OCI-LY3 (cell line): ENCODE data around the gene AHCYL2.

Experiments
- H2AFZ ChIP-seq: fragments of 200-600, 300-600 bp; shearing (Covaris generic); 2 replicates; pipeline ENCODE4 v1.6.0; 2014; ENCODE audit warnings: antibody characterized with exemption, low read depth, low read length
- H3K27ac ChIP-seq: fragments of 200-600, 300-600 bp; sonication (generic); 2 replicates; pipeline ENCODE4 v1.5.1; 2014; ENCODE audit warnings: mild to moderate bottlenecking, low read length, moderate library complexity, mixed read lengths
- H3K27me3 ChIP-seq: fragments of 200-600, 300-600 bp; sonication (generic); 2 replicates; pipeline ENCODE4 v1.6.1; 2014; ENCODE audit warnings: low read depth, low read length, mixed read lengths
- H3K36me3 ChIP-seq: fragments of 200-600, 300-600 bp; sonication (generic); replicated peaks from 2 replicates; pipeline ENCODE3; 2014; ENCODE audit warnings: low read depth, low read length, mixed read lengths
- H3K4me1 ChIP-seq: fragments of 300-600, 200-600 bp; sonication (generic); 2 replicates; pipeline ENCODE4 v1.6.1; 2014; ENCODE audit warnings: low read length, mixed read lengths
- H3K4me2 ChIP-seq: fragments of 200-600, 300-600 bp; sonication (generic); 2 replicates; pipeline ENCODE4 v1.6.1; 2014; ENCODE audit warnings: low read length, mixed read lengths
- H3K4me3 ChIP-seq: fragments of 300-600, 200-600 bp; sonication (generic); 2 replicates; pipeline ENCODE4 v1.5.1; 2014; ENCODE audit warnings: antibody characterized with exemption, mild to moderate bottlenecking, low read length, moderate library complexity
- H3K79me2 ChIP-seq: fragments of 300-600, 200-600 bp; shearing (Covaris generic); 2 replicates; pipeline ENCODE4 v1.6.1; 2014; ENCODE audit warnings: mild to moderate bottlenecking, low read length, mixed read lengths
- H3K9ac ChIP-seq: fragments of 300-600, 200-600 bp; shearing (Covaris generic); 2 replicates; pipeline ENCODE4 v1.6.0; 2014; ENCODE audit warnings: mild to moderate bottlenecking, low read length, moderate library complexity
- H3K9me3 ChIP-seq: fragments of 200-600, 300-600 bp; shearing (Covaris generic); 2 replicates; pipeline ENCODE4 v1.6.1; 2014; ENCODE audit warnings: low read length, mixed read lengths; ENCODE audit not compliant: insufficient read depth
- H4K20me1 ChIP-seq: fragments of 200-600, 300-600 bp; sonication (generic); 2 replicates; pipeline ENCODE4 v1.6.1; 2016; ENCODE audit warnings: low read length, mixed read lengths; ENCODE audit not compliant: insufficient read depth
- EZH2phosphoT487 ChIP-seq: fragments of 200-600 bp; shearing (Covaris generic); IDR thresholded peaks from 2 replicates; pipeline ENCODE4 v1.6.1; 2018; ENCODE audit warnings: antibody characterized with exemption, mixed run types, low read depth
- TF ChIP-seq, protein P1 (sequence below): fragments of 200-600, 300-600 bp; sonication (generic); IDR thresholded peaks from 2 replicates; pipeline ENCODE4 v1.5.1; 2014; ENCODE audit warnings: antibody characterized with exemption, low read length, low read depth

AHCYL2 gene

DNA sequence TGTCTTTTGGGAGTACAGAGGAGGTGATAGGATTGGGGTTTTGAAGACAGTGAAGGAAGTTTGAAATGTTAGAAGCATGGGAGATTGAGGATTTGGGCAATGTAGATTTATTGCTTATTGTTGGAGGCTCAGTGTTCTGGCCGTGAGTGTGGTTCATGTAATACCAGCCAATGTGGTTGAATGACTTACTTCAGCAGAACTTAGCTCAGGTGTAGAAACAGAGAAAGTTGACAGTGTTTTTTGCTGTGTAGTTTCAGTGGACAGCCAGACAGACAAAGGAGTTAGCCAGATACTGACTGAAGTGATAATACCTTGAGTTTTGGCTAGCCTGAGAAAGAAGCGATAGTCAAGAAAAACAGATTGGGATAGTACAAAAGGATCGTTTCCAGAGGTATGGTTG, 88.5 kb downstream of the AHCYL2 start:
- no peaks in the 10 kb centered on the region for H3K36me3 ChIP-seq
- no peaks in the 10 kb centered on the region for H3K9me3 ChIP-seq
- no peaks in the 10 kb centered on the region for H3K79me2 ChIP-seq
- no peaks in the 10 kb centered on the region for H3K27me3 ChIP-seq
- no peak overlapping the region for H3K4me3 ChIP-seq
- peaks cover 3% of the 10 kb centered on the region for H3K4me1 ChIP-seq
- H3K9ac ChIP-seq, result no peak overlapping the region
- no peaks in the 10 kb centered on the region for H4K20me1 ChIP-seq
- H3K27ac ChIP-seq, result no peak overlapping the region
- H2AFZ ChIP-seq, result no peak overlapping the region
- no peak for TF ChIP-seq EZH2phosphoT487
- TF ChIP-seq, protein P1, sequence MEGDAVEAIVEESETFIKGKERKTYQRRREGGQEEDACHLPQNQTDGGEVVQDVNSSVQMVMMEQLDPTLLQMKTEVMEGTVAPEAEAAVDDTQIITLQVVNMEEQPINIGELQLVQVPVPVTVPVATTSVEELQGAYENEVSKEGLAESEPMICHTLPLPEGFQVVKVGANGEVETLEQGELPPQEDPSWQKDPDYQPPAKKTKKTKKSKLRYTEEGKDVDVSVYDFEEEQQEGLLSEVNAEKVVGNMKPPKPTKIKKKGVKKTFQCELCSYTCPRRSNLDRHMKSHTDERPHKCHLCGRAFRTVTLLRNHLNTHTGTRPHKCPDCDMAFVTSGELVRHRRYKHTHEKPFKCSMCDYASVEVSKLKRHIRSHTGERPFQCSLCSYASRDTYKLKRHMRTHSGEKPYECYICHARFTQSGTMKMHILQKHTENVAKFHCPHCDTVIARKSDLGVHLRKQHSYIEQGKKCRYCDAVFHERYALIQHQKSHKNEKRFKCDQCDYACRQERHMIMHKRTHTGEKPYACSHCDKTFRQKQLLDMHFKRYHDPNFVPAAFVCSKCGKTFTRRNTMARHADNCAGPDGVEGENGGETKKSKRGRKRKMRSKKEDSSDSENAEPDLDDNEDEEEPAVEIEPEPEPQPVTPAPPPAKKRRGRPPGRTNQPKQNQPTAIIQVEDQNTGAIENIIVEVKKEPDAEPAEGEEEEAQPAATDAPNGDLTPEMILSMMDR, result no peak
- H3K4me2 ChIP-seq, result no peak overlapping the region

DNA sequence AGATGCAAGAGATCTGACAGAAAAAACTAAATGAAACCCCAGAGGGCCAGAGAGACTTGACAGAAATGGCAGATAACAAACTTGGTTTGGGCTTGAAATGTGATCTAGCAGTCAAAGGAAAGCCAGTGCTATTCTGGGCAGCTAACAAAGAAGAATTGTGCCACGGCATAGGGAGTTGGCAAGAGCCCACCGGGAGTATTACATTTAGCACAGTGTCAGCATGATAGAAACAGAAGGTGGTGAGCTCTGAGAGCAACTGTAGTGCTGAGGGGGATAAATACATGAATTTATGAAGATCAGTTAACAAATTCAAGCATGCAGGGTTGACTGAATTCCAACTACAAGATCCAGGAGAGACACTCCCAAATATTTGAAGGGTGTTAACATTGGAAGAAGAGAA, 91.1 kb downstream of the AHCYL2 start:
- Histone ChIP-seq H3K36me3 (no peaks in the 10 kb centered on the region), H3K4me3 (no peak overlapping the region), H3K79me2 (no peaks in the 10 kb centered on the region), H4K20me1 (no peaks in the 10 kb centered on the region), H3K9ac (no peak overlapping the region), H3K4me2 (no peak overlapping the region), H3K4me1 (no peaks in the 10 kb centered on the region), H3K27me3 (no peaks in the 10 kb centered on the region), H2AFZ (no peak overlapping the region), H3K9me3 (no peaks in the 10 kb centered on the region), H3K27ac (no peak overlapping the region)
- TF ChIP-seq, protein P1, result no peak
- TF ChIP-seq EZH2phosphoT487, result no peak

DNA sequence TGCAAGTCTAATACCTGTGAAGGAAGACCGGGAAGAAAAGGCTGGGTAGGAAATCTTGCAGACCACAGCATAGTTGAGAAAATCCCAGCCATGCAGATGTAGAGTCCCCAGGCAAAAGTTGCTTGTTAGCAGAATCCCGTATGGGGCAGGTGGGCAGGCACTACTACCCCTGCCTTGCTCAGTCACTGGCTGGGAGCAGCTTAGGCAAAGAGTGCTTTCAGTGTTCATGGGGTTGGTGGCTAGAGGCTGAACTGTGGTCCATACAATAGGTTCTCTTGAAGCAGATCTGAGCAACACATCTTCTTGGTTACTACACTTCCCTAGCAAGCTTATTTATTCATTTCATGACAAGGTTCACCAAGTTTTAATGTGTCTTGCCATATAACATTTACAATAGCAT, 92.6 kb downstream of the AHCYL2 start:
- Histone ChIP-seq H3K9me3 (no peaks in the 10 kb centered on the region), H4K20me1 (no peaks in the 10 kb centered on the region), H3K9ac (no peak overlapping the region), H3K36me3 (no peaks in the 10 kb centered on the region), H3K27me3 (no peaks in the 10 kb centered on the region), H2AFZ (no peak overlapping the region), H3K4me3 (no peak overlapping the region), H3K27ac (no peak overlapping the region), H3K4me2 (no peak overlapping the region), H3K79me2 (no peaks in the 10 kb centered on the region), H3K4me1 (no peaks in the 10 kb centered on the region)
- TF ChIP-seq, protein P1, result no peak
- TF ChIP-seq EZH2phosphoT487, result no peak

DNA sequence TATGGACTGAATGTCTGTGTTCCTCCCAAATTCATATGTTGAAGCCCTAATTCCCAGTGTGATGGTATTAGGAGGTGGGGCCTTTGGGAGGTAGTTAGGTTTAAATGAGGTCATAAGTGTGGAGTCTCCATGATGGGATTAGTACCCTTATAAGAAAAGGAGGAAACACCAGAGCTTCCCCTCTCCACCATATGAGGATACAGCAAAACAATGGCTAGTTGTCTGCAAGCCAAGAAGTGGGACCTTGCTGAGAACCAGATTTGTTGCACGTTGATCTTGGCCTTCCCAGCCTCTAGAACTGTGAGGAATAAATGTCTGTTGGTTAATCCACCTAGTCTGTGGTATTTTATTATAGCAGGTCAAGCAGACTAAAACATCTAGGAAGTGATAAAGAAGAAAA, 102.2 kb downstream of the AHCYL2 start:
- H3K27ac ChIP-seq, result no peak overlapping the region
- peaks cover 2% of the 10 kb centered on the region for H3K36me3 ChIP-seq
- H3K4me3 ChIP-seq, result no peak overlapping the region
- H3K79me2 ChIP-seq, result no peaks in the 10 kb centered on the region
- H4K20me1 ChIP-seq, result no peaks in the 10 kb centered on the region
- no peaks in the 10 kb centered on the region for H3K4me1 ChIP-seq
- H3K9me3 ChIP-seq, result no peaks in the 10 kb centered on the region
- H3K9ac ChIP-seq, result no peak overlapping the region
- no peak overlapping the region for H3K4me2 ChIP-seq
- no peak overlapping the region for H2AFZ ChIP-seq
- H3K27me3 ChIP-seq, result no peaks in the 10 kb centered on the region
- TF ChIP-seq, protein P1, result no peak
- no peak for TF ChIP-seq EZH2phosphoT487
